HEK293 (cell line): ENCODE results near the gene CTR9.

ENCODE experiments used
- CTCF ChIP-seq: fragments of 450-650 bp; formaldehyde crosslinking; IDR thresholded peaks from 2 replicates; pipeline ENCODE4 v1.5.1; 2016; ENCODE audit warnings: missing biosample characterization, missing genetic modification characterization
- KLF10 ChIP-seq: fragments of 450-650 bp; IDR thresholded peaks from 2 replicates; pipeline ENCODE4 v1.5.1; 2018; ENCODE audit warnings: missing biosample characterization, mild to moderate bottlenecking, missing genetic modification characterization
- REST ChIP-seq: fragments of 450-650 bp; formaldehyde crosslinking; IDR thresholded peaks from 2 replicates; pipeline ENCODE4 v1.5.1; 2016; ENCODE audit warnings: missing biosample characterization, missing genetic modification characterization
- YY1 ChIP-seq: fragments of 450-650 bp; formaldehyde crosslinking; IDR thresholded peaks from 2 replicates; pipeline ENCODE4 v1.5.1; 2018; ENCODE audit warnings: missing biosample characterization, missing genetic modification characterization
- ZBTB21 ChIP-seq: fragments of 450-650 bp; formaldehyde crosslinking; IDR thresholded peaks from 2 replicates; pipeline ENCODE4 v1.5.1; 2017; ENCODE audit warnings: missing biosample characterization, missing genetic modification characterization
- ZFHX2 ChIP-seq: fragments of 450-650 bp; formaldehyde crosslinking; conservative IDR thresholded peaks from 2 replicates; pipeline ENCODE4 v1.5.1; 2016; ENCODE audit warnings: missing biosample characterization, missing genetic modification characterization
- ZNF302 ChIP-seq: fragments of 450-650 bp; formaldehyde crosslinking; IDR thresholded peaks from 2 replicates; pipeline ENCODE4 v1.5.1; 2016; ENCODE audit warnings: missing biosample characterization, missing genetic modification characterization, low read depth

GRCh38 chr11:10777393-10777793, 26.3 kb downstream of the CTR9 start:
- no peak for TF ChIP-seq ZFHX2 (tag by site-specific recombination)
- TF ChIP-seq CTCF (tag by site-specific recombination) = no peak
- TF ChIP-seq KLF10 (tag by site-specific recombination) = no peak
- no peak for TF ChIP-seq ZNF302 (tag by site-specific recombination)
- TF ChIP-seq YY1 (tag by site-specific recombination) = no peak
- TF ChIP-seq ZBTB21 (tag by site-specific recombination) = no peak
- no peak for TF ChIP-seq REST (tag by site-specific recombination)
